HG03575 (cell line): ENCODE results near the gene SYN1.

ENCODE experiments used
- ATAC-seq: cut with Tn5 transposase; IDR thresholded peaks from one replicate; pipeline ENCODE4 v1.9.1; 2021; ENCODE audit not compliant: unreplicated experiment, insufficient number of reproducible peaks, low FRiP score; ENCODE audit errors: extremely low read depth

Gene SYN1

GRCh38 chrX:47578692-47579091 is 41.0 kb downstream of the SYN1 start:
- no peak for ATAC-seq

- no peak for ATAC-seq
Observed at GRCh38 chrX:47577901-47578300, 41.8 kb downstream of the SYN1 start.

- no peak for ATAC-seq
Observed at GRCh38 chrX:47577424-47577823, 42.2 kb downstream of the SYN1 start.

DNA sequence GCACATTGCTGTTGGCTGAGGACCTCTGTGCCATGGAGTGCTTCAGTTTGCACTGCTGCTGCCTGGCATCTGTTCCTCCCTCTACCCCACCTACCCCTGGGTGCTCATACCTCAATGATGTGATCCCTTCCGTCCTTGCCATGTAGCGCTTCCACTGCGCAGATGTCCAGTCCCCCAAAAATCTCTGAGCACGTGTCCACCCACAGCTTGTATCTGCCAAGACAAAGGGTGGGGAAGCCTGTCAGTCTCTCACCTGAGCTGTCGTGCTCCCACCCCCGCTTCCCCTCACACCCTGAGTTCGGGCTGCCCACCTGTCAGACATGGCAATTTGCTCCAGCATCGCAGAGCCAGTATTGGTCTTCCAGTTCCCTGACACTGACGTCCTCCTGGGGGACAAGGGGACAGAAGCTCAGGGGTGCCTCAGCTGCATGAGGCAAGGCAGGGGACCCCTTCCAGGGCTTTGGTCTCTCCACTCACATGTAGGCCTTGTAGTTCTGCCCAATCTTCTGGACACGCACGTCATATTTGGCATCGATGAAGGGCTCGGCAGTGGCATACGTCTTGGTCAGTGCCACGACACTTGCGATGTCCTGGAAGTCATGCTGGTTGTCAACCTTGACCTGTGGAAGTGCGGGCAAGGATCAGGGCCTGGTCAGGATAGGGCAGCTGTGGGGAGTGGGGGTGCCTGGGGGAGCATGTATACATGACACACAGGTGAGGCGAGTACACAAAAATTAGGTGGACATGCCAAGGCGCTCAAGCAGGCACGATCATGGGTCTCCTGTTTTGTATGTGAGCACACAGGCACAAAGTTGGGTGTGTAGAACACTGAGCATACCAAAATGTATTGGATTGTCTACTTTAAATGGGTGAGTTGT is 43.4 kb downstream of the SYN1 start:
- ATAC-seq = no peak

GRCh38 chrX:47574547-47575301 is 44.9 kb downstream of the SYN1 start:
- ATAC-seq = no peak

DNA sequence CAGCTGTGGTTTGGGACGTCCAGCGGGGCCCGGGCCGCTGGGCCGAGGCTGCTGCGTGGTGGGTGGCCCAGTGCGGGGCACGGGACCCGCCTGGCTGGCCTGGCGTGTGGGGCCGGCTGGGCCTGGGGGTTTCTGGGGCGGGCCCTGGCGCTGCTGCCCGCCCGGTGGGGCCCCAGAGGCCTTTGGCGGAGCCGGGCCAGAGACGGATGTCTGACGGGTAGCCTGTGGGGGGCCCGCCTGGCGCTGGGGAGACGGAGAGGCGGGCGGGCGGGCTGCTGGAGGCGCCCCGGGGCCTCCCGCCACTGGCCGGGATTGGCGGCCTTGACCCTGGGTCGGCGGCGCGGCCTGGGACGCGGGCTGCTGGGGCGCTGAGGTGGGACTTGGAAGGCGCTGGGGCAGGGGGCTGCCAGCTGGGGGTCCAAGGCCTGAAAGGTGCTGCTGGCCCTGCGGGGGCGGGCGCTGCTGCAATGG is 45.5 kb downstream of the SYN1 start:
- no peak for ATAC-seq

- ATAC-seq = no peak
Observed at GRCh38 chrX:47573341-47574075, 46.1 kb downstream of the SYN1 start.

- ATAC-seq = no peak
Observed at GRCh38 chrX:47572773-47573340, 46.8 kb downstream of the SYN1 start.

- no peak for ATAC-seq
Observed at GRCh38 chrX:47571896-47572295, 47.8 kb downstream of the SYN1 start.

DNA sequence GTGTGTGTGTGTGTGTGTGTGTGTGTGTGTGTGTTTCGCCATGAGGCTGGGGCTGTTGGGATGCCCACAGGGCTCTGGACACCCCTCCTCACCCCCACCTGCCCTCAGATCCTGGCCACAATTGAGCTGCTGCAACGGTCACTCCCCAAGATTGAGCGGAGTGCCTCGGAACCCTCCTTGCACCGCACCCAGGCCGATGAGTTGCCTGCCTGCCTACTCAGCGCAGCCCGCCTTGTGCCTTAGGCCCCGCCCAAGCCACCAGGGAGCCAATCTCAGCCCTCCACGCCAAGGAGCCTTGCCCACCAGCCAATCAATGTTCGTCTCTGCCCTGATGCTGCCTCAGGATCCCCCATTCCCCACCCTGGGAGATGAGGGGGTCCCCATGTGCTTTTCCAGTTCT is 48.4 kb downstream of the SYN1 start:
- ATAC-seq = no peak

DNA sequence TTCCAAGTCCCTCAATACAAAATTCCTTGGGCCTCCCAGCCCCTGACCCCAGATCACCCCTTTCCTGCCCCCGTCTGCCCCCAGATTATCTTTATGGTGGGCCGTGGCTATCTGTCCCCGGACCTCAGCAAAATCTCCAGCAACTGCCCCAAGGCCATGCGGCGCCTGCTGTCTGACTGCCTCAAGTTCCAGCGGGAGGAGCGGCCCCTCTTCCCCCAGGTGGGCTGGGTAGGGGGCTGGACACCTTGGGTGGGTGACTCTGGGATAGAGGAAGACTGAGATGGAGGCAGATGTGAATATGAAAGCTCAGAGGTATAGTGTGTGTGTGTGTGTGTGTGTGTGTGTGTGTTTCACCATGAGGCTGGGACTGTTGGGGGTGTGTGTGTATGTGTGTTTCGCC is 48.9 kb downstream of the SYN1 start:
- ATAC-seq = no peak

- ATAC-seq = no peak
Observed at GRCh38 chrX:47568656-47569295, 50.9 kb downstream of the SYN1 start.

- ATAC-seq = no peak
Observed at GRCh38 chrX:47566841-47567240, 52.8 kb downstream of the SYN1 start.

DNA sequence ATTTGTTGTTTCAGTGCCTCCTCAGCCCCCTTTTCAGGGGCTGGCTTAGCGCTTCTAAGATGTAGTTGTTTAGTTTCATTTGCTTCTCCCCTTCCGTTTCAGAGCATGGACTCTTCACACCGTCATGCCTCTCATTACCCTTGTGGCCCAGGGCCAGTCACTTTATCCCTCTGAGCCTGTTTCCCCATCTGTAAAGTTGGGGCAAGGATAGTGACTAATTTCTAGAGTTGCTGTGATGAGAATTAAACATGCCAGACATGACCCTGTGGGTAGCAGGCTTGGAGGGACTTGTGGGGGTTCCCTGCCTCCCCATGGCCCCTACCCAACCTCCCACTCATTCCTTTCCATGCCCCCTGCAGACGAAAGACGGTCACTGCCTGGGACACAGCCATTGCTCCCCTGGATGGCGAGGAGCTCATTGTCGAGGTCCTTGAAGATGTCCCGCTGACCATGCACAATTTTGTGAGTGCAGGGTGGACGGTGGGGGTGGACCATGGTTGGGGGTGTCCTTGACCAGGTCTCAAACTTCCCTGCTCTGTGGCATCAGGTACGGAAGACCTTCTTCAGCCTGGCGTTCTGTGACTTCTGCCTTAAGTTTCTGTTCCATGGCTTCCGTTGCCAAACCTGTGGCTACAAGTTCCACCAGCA is 55.1 kb downstream of the SYN1 start:
- no peak for ATAC-seq

- ATAC-seq = no peak
Observed at GRCh38 chrX:47563801-47564315, 55.8 kb downstream of the SYN1 start.

DNA sequence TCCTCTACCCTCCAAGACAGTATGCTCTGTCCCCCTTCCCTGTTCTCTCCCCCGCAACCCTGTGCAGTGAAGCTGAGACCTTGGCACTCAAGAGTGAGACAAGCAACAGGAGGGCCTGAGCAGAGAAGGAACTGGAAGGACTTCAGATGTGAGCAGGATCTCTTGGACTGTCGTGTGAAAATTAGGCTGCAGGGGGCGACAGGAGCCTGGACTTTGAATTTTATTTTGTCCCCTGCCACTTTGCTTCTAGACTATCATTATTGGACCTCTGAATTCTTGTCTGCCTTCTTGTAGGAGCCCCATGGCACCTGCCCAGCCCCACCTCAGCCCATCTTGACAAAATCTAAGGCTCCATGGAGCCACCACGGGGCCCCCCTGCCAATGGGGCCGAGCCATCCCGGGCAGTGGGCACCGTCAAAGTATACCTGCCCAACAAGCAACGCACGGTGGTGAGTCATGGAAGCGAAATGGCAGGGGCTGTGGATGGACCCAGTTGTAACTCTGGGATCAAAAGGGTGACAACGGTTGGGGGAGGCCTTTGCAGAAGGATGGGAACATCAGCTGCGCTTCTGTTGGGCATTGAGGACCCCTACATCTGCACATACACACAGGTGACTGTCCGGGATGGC is 56.9 kb downstream of the SYN1 start:
- ATAC-seq = no peak

DNA sequence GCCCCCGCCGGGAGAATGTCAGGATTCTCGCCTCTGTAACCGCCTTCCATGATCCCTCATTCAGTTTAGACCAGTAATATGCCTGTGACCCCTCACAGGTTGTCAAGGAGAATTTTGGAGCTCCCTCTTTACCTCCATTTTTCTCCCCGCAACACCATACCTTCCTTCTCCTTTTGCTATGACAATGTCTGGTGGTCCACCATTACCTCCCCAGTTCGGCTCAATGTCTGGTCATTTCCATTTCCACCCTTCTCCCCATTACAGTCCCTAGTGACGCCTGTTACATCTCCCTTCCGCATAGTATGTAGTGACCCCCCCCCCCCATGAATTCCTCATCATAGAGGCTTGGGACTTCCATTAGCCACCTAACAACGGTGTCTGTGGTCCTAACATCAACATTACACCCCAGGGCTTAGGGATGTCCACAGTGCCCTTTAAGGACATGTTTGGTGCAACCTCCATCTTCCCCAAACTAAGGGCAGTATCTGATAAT is 58.0 kb downstream of the SYN1 start:
- ATAC-seq = no peak
